ENCODE results near the gene KREMEN1.

GRCh38 chr22:29082826-29083545 lies 10.2 kb downstream of the KREMEN1 start:
- TF ChIP-seq CTCF (IDR thresholded peaks at IDR 0.05; ENCODE audit: insufficient read depth, low read length) = no peak
- no peak for TF ChIP-seq GABPA (IDR thresholded peaks at IDR 0.05; ENCODE audit: low read depth)
- no peak for TF ChIP-seq POLR2AphosphoS5 (IDR thresholded peaks at IDR 0.05; ENCODE audit: low read depth)

Data from HL-60 (cell line).